MM.1S (cell line): ENCODE results near the gene HECW1.
"Not testable (repeated sequence)": the region's sequence is repeated elsewhere in the genome, so short reads cannot be mapped to it uniquely, and the experiment has no call there.

ENCODE experiments used
- DNase-seq: peaks from one replicate; pipeline ENCODE4 v3.0.0-alpha.2; 2015
- H2AFZ ChIP-seq: fragments of 300-600 bp; sonication (generic); 2 replicates; pipeline ENCODE4 v1.6.0; 2016; ENCODE audit warnings: antibody characterized with exemption, low read length
- H3F3A ChIP-seq: fragments of 300-600 bp; sonication (generic); 2 replicates; pipeline ENCODE4 v1.6.1; 2016; ENCODE audit warnings: mild to moderate bottlenecking, antibody characterized with exemption, low read length, moderate library complexity, mixed read lengths; ENCODE audit not compliant: insufficient read depth
- H3K27ac ChIP-seq: fragments of 300-600 bp; sonication (generic); 2 replicates; pipeline ENCODE4 v1.5.1; 2016; ENCODE audit warnings: mild to moderate bottlenecking, low read length
- H3K27me3 ChIP-seq: fragments of 300-600 bp; sonication (generic); replicated peaks from 2 replicates; pipeline ENCODE4 v1.6.0; 2016; ENCODE audit warnings: low read length; ENCODE audit not compliant: insufficient read depth
- H3K36me3 ChIP-seq: fragments of 300-600 bp; sonication (generic); replicated peaks from 2 replicates; pipeline ENCODE4 v1.6.1; 2016; ENCODE audit warnings: mild to moderate bottlenecking, low read length, mixed read lengths; ENCODE audit not compliant: insufficient read depth
- H3K4me1 ChIP-seq: fragments of 300-600 bp; sonication (generic); 2 replicates; pipeline ENCODE4 v1.6.1; 2016; ENCODE audit warnings: low read length, mixed read lengths
- H3K4me2 ChIP-seq: fragments of 300-600 bp; sonication (generic); 2 replicates; pipeline ENCODE4 v1.6.0; 2016; ENCODE audit warnings: low read depth, low read length
- H3K4me3 ChIP-seq: fragments of 300-600 bp; sonication (generic); 2 replicates; pipeline ENCODE4 v1.5.1; 2016; ENCODE audit warnings: low read length, mixed read lengths
- H3K79me2 ChIP-seq: fragments of 300-600 bp; sonication (generic); 2 replicates; pipeline ENCODE4 v1.6.1; 2016; ENCODE audit warnings: mixed run types, low read length, mixed read lengths
- H3K9ac ChIP-seq: fragments of 300-600 bp; sonication (generic); 2 replicates; pipeline ENCODE4 v1.6.1; 2016; ENCODE audit warnings: low read length, mixed read lengths
- H3K9me2 ChIP-seq: fragments of 300-600 bp; sonication (generic); replicated peaks from 2 replicates; pipeline ENCODE4 v1.6.1; 2016; ENCODE audit warnings: mild to moderate bottlenecking, low read length, mixed read lengths; ENCODE audit not compliant: insufficient read depth
- H3K9me3 ChIP-seq: fragments of 300-600 bp; sonication (generic); replicated peaks from 2 replicates; pipeline ENCODE4 v1.6.1; 2016; ENCODE audit warnings: mild to moderate bottlenecking, low read length, mixed read lengths; ENCODE audit not compliant: insufficient read depth
- H4K20me1 ChIP-seq: fragments of 300-600 bp; sonication (generic); 2 replicates; pipeline ENCODE4 v1.6.1; 2016; ENCODE audit warnings: mild to moderate bottlenecking, low read length, moderate library complexity, mixed read lengths; ENCODE audit not compliant: insufficient read depth
- EZH2 ChIP-seq: fragments of 300-600 bp; sonication (generic); optimal IDR thresholded peaks from 2 replicates; pipeline ENCODE3; 2017; ENCODE audit warnings: low read depth, mild to moderate bottlenecking, antibody characterized with exemption, low read length, mixed read lengths
- EZH2phosphoT487 ChIP-seq: fragments of 300-600 bp; sonication (generic); IDR thresholded peaks from 2 replicates; pipeline ENCODE4 v1.6.1; 2018; ENCODE audit warnings: antibody characterized with exemption, low read length
- TF ChIP-seq, protein P1 (sequence below): fragments of 300-600 bp; sonication (generic); IDR thresholded peaks from 2 replicates; pipeline ENCODE4 v1.5.1; 2016; ENCODE audit warnings: antibody characterized with exemption, low read length, mixed read lengths

The HECW1 gene

GRCh38 chr7:43569424-43569823 is 457.0 kb downstream of the HECW1 start:
- Histone ChIP-seq H3K4me2 (no peak overlapping the region), H2AFZ (no peak overlapping the region), H3K79me2 (no peaks in the 10 kb centered on the region), H3K9ac (no peak overlapping the region), H3K9me2 (no peaks in the 10 kb centered on the region), H3K4me1 (peaks cover 17% of the 10 kb centered on the region), H3K4me3 (no peak overlapping the region), H3K27me3 (no peaks in the 10 kb centered on the region), H3K36me3 (no peaks in the 10 kb centered on the region), H3K27ac (no peak overlapping the region), H4K20me1 (no peaks in the 10 kb centered on the region), H3K9me3 (no peaks in the 10 kb centered on the region), H3F3A (peaks cover 10% of the 10 kb centered on the region)
- no peak for DNase-seq
- TF ChIP-seq EZH2phosphoT487, result no peak
- TF ChIP-seq, protein P1, sequence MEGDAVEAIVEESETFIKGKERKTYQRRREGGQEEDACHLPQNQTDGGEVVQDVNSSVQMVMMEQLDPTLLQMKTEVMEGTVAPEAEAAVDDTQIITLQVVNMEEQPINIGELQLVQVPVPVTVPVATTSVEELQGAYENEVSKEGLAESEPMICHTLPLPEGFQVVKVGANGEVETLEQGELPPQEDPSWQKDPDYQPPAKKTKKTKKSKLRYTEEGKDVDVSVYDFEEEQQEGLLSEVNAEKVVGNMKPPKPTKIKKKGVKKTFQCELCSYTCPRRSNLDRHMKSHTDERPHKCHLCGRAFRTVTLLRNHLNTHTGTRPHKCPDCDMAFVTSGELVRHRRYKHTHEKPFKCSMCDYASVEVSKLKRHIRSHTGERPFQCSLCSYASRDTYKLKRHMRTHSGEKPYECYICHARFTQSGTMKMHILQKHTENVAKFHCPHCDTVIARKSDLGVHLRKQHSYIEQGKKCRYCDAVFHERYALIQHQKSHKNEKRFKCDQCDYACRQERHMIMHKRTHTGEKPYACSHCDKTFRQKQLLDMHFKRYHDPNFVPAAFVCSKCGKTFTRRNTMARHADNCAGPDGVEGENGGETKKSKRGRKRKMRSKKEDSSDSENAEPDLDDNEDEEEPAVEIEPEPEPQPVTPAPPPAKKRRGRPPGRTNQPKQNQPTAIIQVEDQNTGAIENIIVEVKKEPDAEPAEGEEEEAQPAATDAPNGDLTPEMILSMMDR, result no peak
- TF ChIP-seq EZH2, result no peak

DNA sequence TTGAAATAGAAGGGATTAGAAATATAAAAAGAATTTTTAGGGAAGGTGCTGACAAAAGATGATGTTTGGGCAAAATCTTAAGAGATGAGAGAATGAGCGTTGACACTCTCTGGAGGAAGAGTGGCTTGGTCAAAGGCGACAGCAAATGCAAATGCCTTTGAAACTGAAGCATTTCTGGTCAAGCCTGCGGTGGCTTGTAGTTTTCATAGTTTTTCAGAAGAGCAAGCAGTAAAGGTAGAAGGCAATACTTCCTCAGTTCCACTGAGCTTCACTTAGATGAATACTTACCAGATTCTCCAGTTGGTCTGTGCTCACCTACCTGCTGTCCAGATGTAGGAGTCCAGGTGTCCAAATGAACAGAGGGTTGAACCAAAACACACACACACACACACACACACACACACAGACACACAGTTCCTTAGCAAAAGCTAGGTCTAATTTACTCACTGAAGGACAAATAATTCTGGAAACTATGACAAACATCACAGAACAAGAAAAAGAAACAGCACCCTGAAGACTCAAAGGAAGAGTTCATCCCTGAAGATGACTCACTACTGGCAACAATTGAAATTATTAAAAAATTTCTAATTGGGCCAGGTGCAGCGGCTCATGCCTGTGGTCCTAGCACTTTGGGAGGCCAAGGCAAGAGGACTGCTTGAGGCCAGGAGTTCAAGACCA is 458.4 kb downstream of the HECW1 start:
- Histone ChIP-seq H3K79me2 (no peaks in the 10 kb centered on the region), H3K9me3 (no peaks in the 10 kb centered on the region), H3F3A (peaks cover 10% of the 10 kb centered on the region), H2AFZ (no peak overlapping the region), H3K27me3 (no peaks in the 10 kb centered on the region), H3K36me3 (no peaks in the 10 kb centered on the region), H3K9ac (no peak overlapping the region), H4K20me1 (no peaks in the 10 kb centered on the region), H3K4me3 (no peak overlapping the region), H3K9me2 (no peaks in the 10 kb centered on the region), H3K4me1 (peaks cover 17% of the 10 kb centered on the region), H3K4me2 (peak overlapping the region; percentile 10; the same call in 1 of the 2 replicates), H3K27ac (peak overlapping the region; percentile 17; the same call in 1 of the 2 replicates)
- peak; percentile 54 for DNase-seq
- no peak for TF ChIP-seq EZH2
- TF ChIP-seq, protein P1, result no peak
- TF ChIP-seq EZH2phosphoT487, result no peak

DNA sequence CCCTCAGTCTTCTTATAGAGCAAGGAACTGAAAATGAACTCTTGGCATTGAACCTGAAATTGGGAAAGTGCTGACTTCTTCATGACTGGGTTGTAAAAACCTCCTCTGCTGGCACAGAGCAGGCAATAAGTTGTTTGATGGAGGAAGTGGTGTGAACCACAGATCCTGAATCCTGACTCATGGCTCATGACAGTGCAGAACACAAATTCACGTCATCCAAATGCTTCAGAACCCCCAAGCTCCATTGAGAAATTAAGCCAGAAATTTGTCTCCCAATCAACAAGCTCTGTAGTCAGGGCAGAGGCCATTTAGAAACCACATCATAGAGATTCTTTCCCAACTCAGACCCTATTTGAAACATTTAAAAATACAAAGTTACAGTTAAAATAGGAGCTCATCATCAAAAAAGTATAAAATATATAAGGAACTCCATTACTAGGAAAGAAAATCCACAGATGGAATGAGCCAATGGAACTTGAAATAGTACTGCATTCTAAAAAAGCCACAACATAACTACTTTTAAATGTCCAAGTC is 460.1 kb downstream of the HECW1 start:
- Histone ChIP-seq H3K4me3 (no peak overlapping the region), H3K27ac (no peak overlapping the region), H3K9ac (no peak overlapping the region)

DNA sequence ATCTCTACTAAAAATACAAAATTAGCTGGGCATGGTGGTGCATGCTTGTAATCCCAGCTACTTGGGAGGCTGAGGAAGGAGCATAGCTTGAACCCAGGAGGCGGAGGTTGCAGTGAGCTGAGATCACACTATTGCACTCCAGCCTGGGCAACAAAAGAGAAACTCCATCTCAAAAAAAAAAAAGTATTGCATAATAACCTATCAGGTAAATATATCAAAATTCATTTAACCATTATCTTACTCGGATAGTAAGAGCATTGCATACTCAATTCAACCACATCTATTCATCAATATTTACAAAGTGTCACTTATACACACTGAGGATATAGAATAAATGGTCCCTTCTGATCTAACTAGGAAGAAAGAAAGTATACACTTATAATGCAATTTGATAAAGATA is 461.4 kb downstream of the HECW1 start:
- H4K20me1 ChIP-seq, H2AFZ ChIP-seq, H3K4me3 ChIP-seq, H3K4me2 ChIP-seq, H3K79me2 ChIP-seq, DNase-seq, H3K27ac ChIP-seq, H3K9me2 ChIP-seq, H3K27me3 ChIP-seq, H3K9me3 ChIP-seq, H3K36me3 ChIP-seq, H3K9ac ChIP-seq: not testable (repeated sequence)
- H3F3A ChIP-seq, result peaks cover 10% of the 10 kb centered on the region
- H3K4me1 ChIP-seq, result peaks cover 22% of the 10 kb centered on the region

More for the DNA sequence above, 460.1 kb downstream of the HECW1 start:
- no peaks in the 10 kb centered on the region for H4K20me1 ChIP-seq
- H3F3A ChIP-seq, result peaks cover 10% of the 10 kb centered on the region
- no peaks in the 10 kb centered on the region for H3K36me3 ChIP-seq
- no peaks in the 10 kb centered on the region for H3K79me2 ChIP-seq
- peak; percentile 81 for DNase-seq
- H3K9me2 ChIP-seq, result no peaks in the 10 kb centered on the region
- no peak overlapping the region for H3K4me2 ChIP-seq
- no peaks in the 10 kb centered on the region for H3K9me3 ChIP-seq
- no peak overlapping the region for H2AFZ ChIP-seq
- peaks cover 21% of the 10 kb centered on the region for H3K4me1 ChIP-seq
- TF ChIP-seq, protein P1, result no peak
- TF ChIP-seq EZH2 (no peak), EZH2phosphoT487 (no peak)
- H3K27me3 ChIP-seq, result no peaks in the 10 kb centered on the region
